ENCODE data around the gene AOPEP.

DNA sequence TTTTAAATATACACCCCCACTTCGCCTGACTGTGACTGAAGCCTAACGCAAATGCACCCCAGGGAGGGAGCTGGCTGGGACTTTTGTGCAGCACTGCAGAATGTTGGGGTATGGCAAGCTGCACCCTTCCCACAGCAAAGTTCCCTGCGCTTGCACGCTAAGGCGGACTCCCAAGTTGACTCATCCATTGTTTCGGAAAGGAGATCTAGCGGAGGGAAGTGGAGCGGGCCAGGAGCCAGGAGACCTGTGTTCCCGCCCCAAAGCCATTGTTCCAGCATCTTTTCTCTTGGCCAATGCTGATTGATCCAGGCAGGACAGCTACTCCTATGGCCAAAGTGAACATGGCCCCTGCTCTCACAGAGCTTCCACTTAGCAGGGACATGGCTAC, 202.9 kb downstream of the AOPEP start:
- TF ChIP-seq, protein P1, sequence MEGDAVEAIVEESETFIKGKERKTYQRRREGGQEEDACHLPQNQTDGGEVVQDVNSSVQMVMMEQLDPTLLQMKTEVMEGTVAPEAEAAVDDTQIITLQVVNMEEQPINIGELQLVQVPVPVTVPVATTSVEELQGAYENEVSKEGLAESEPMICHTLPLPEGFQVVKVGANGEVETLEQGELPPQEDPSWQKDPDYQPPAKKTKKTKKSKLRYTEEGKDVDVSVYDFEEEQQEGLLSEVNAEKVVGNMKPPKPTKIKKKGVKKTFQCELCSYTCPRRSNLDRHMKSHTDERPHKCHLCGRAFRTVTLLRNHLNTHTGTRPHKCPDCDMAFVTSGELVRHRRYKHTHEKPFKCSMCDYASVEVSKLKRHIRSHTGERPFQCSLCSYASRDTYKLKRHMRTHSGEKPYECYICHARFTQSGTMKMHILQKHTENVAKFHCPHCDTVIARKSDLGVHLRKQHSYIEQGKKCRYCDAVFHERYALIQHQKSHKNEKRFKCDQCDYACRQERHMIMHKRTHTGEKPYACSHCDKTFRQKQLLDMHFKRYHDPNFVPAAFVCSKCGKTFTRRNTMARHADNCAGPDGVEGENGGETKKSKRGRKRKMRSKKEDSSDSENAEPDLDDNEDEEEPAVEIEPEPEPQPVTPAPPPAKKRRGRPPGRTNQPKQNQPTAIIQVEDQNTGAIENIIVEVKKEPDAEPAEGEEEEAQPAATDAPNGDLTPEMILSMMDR (IDR thresholded peaks at IDR 0.05), result no peak
- TF ChIP-seq POLR2A (IDR thresholded peaks at IDR 0.05), result no peak

Data from thyroid gland (tissue), 4 donors.